Natural killer cell (primary cell): ENCODE measurements around the gene COL20A1. TPM values are rescaled to one million over a fixed set of nuclear protein-coding genes. Genes with fewer than 3 reads are reported as not detected.

ENCODE experiments used
- ATAC-seq, 3 donors: fragments of 150-1000 bp in 2 of 3; fragments of 200-7000 bp in 1 of 3; cut with Tn5 transposase; 1 replicate in 1 of 3; 2 replicates in 2 of 3; pipeline ENCODE4 v1.10.0; 2021; ENCODE audit warnings: mild to moderate bottlenecking in 2 of 3, moderate library complexity in 2 of 3
- DNase-seq, 2 donors: peaks; one replicate each; pipeline versions ENCODE4 v3.0.0 to v3.0.0-alpha.2; 2013 to 2021; ENCODE audit warnings: mixed read lengths in 1 of 2
- H3K27ac ChIP-seq: one replicate; pipeline ENCODE4 v1.5.1; 2013; ENCODE audit warnings: mild to moderate bottlenecking, low read length
- H3K27me3 ChIP-seq: one replicate; pipeline ENCODE4 v1.6.1; 2013; ENCODE audit warnings: low read length; ENCODE audit not compliant: control insufficient read depth, insufficient read depth
- H3K36me3 ChIP-seq: one replicate; pipeline ENCODE4 v1.6.1; 2013; ENCODE audit warnings: low read length; ENCODE audit not compliant: control insufficient read depth, insufficient read depth
- H3K4me1 ChIP-seq: one replicate; pipeline ENCODE4 v1.6.1; 2013; ENCODE audit warnings: low read length; ENCODE audit not compliant: control insufficient read depth, insufficient read depth
- H3K4me3 ChIP-seq: one replicate; pipeline ENCODE4 v1.5.1; 2013; ENCODE audit warnings: low read length
- H3K9me3 ChIP-seq: one replicate; pipeline ENCODE4 v1.6.1; 2013; ENCODE audit warnings: low read length; ENCODE audit not compliant: control insufficient read depth, insufficient read depth
- H3K27ac Mint-ChIP-seq, 2 donors: one replicate each; pipeline ENCODE4 v1.8.0; 2022; ENCODE audit warnings: mild to moderate bottlenecking in 2 of 2, mixed read lengths in 2 of 2, moderate library complexity in 1 of 2
- H3K27me3 Mint-ChIP-seq, 2 donors: one replicate each; pipeline ENCODE4 v1.8.0; 2022; ENCODE audit warnings: low read depth in 2 of 2, mixed read lengths in 2 of 2
- H3K36me3 Mint-ChIP-seq: one replicate; pipeline ENCODE4 v1.8.0; 2022; ENCODE audit warnings: mixed read lengths
- H3K4me1 Mint-ChIP-seq, 2 donors: one replicate each; pipeline ENCODE4 v1.8.0; 2022; ENCODE audit warnings: mixed read lengths in 2 of 2
- H3K4me3 Mint-ChIP-seq: one replicate; pipeline ENCODE4 v1.8.0; 2022; ENCODE audit warnings: mild to moderate bottlenecking, moderate library complexity, mixed read lengths
- H3K9me3 Mint-ChIP-seq, 2 donors: one replicate each; pipeline ENCODE4 v1.8.0; 2022; ENCODE audit warnings: mixed read lengths in 2 of 2
- WGBS: methylation state at CpG from one replicate; pipeline ENCODE4 v1.1.7; 2013; ENCODE audit warnings: missing lambda C conversion rate; ENCODE audit not compliant: insufficient coverage; 5-methylcytosine and 5-hydroxymethylcytosine counted together
- intact Hi-C: fragments of 100-400 bp; cut with micrococcal nuclease; formaldehyde crosslinking; loops from one replicate; pipeline ENCODE4 v1.14.2; 2022
- total RNA-seq, 4 donors: library from RNA; stranded (reverse); fragments of 120-200 nt in 1 of 4; gene quantifications; one replicate each; pipeline versions ENCODE4 v1.2.3 to v1.2.4, GENCODE V29; 2013 to 2022
- TF ChIP-seq, protein P1 (sequence below): fragments of 200-600 bp; IDR thresholded peaks from one replicate; pipeline ENCODE4 v1.8.0; 2022; ENCODE audit warnings: antibody characterized with exemption

COL20A1 gene
- total RNA-seq, 3 donors from 2014 or later (not counting 1 experiment from before 2014, with no cell fraction given), result 0.12 to 0.33 TPM; not detected in 1

DNA sequence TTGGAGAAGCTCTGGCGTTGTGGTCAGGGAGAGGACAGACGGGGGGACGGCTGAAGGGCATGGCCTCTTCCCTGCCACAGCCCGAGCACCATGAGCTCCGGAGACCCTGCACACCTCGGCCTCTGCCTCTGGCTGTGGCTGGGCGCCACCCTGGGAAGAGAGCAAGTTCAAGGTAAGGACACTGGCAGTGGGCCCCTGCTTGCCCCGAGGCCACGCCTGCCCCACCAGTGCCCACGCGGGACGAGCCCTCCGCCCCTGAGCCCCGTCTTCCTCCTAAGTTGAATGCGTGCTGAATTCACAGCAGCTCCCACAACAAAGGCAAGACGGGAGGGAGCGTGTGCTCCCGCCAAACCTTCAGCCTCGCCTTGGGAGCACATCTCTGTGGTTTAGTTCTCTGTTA is 2.0 kb downstream of the COL20A1 start:
- no peak overlapping the region for H3K4me3 Mint-ChIP-seq
- Histone ChIP-seq H3K27me3 (no peaks in the 10 kb centered on the region), H3K27ac (no peak overlapping the region), H3K9me3 (no peaks in the 10 kb centered on the region), H3K36me3 (no peaks in the 10 kb centered on the region), H3K4me3 (no peak overlapping the region), H3K4me1 (peaks cover 5% of the 10 kb centered on the region)
- H3K4me1 Mint-ChIP-seq, result no peaks in the 10 kb centered on the region
- intact Hi-C loops, result no loop called here
- no peaks in the 10 kb centered on the region for H3K36me3 Mint-ChIP-seq
- DNase-seq (no peak), ATAC-seq (no peak)
- no peak overlapping the region for H3K27ac Mint-ChIP-seq
- 50% methylated on average over 19 of the region's 19 CpGs for WGBS
- H3K27me3 Mint-ChIP-seq, result peaks cover 0 to 8% of the 10 kb centered on the region in 2 donors
- TF ChIP-seq, protein P1, sequence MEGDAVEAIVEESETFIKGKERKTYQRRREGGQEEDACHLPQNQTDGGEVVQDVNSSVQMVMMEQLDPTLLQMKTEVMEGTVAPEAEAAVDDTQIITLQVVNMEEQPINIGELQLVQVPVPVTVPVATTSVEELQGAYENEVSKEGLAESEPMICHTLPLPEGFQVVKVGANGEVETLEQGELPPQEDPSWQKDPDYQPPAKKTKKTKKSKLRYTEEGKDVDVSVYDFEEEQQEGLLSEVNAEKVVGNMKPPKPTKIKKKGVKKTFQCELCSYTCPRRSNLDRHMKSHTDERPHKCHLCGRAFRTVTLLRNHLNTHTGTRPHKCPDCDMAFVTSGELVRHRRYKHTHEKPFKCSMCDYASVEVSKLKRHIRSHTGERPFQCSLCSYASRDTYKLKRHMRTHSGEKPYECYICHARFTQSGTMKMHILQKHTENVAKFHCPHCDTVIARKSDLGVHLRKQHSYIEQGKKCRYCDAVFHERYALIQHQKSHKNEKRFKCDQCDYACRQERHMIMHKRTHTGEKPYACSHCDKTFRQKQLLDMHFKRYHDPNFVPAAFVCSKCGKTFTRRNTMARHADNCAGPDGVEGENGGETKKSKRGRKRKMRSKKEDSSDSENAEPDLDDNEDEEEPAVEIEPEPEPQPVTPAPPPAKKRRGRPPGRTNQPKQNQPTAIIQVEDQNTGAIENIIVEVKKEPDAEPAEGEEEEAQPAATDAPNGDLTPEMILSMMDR, result no peak
- H3K9me3 Mint-ChIP-seq, result no peaks in the 10 kb centered on the region

DNA sequence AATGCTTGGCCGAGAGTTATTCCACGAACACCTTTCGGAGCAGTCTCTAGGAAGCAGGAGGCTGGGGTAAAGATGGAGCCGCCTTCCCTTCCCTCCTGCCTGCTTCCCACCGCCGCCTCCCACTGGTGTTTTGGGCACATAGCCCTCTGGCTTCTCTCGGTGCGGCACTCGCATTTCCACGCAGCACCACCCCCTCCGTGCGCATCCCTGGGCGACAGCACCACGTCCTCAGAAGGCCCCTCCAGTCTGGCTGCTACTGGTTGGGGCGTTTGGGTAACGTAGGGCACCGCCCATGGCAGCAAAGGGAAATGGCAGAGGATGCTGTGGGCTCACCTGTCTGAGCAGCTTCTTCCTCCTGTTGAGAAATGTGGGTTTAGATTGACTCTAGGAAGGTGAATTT is 2.4 kb downstream of the COL20A1 start:
- ATAC-seq, result no peak
- H3K27ac Mint-ChIP-seq, result no peak overlapping the region

DNA sequence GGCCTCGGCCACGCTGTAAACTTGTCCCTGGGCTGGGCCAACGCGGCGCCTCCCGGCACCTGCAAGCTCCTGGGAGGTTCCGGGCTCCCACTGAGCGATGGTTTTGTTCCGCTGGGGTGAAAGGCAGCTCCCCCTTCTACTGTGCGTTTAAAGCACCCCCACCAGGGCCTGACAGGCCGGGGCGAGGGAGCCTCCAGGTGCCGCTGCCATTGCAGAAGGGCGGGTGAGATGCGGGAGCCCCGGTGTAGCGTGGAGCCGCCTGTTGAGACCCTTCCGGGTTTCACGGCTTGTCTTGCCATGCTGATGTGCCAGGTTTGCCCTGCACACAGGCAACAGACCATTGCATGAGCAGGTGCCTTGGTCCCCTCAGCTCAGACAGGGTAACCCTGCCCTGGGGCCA is 2.9 kb downstream of the COL20A1 start:
- Mint-ChIP-seq H3K27ac (no peak overlapping the region), H3K4me3 (no peak overlapping the region), H3K36me3 (no peaks in the 10 kb centered on the region), H3K9me3 (no peaks in the 10 kb centered on the region), H3K4me1 (no peaks in the 10 kb centered on the region), H3K27me3 (peaks cover 8% of the 10 kb centered on the region in 2 donors)
- Histone ChIP-seq H3K4me1 (peaks cover 5% of the 10 kb centered on the region), H3K27ac (no peak overlapping the region), H3K9me3 (no peaks in the 10 kb centered on the region), H3K36me3 (no peaks in the 10 kb centered on the region), H3K27me3 (no peaks in the 10 kb centered on the region), H3K4me3 (no peak overlapping the region)
- 15% methylated on average over 20 of the region's 20 CpGs for WGBS
- ATAC-seq, result no peak
- TF ChIP-seq, protein P1, result no peak
- no peak for DNase-seq
- intact Hi-C loops, result no loop called here

More for the DNA sequence above, 2.4 kb downstream of the COL20A1 start:
- Mint-ChIP-seq H3K9me3 (no peaks in the 10 kb centered on the region), H3K36me3 (no peaks in the 10 kb centered on the region), H3K4me1 (no peaks in the 10 kb centered on the region), H3K27me3 (peaks cover 4 to 8% of the 10 kb centered on the region in 2 donors), H3K4me3 (no peak overlapping the region)
- Histone ChIP-seq H3K36me3 (no peaks in the 10 kb centered on the region), H3K4me1 (peaks cover 5% of the 10 kb centered on the region), H3K9me3 (no peaks in the 10 kb centered on the region), H3K4me3 (no peak overlapping the region), H3K27ac (no peak overlapping the region), H3K27me3 (no peaks in the 10 kb centered on the region)
- intact Hi-C loops, result no loop called here
- WGBS, result 32% methylated on average over 17 of the region's 17 CpGs
- TF ChIP-seq, protein P1, result no peak
- peak in 1 of 2 donors; percentile 47 for DNase-seq
